GM19099 (cell line): ENCODE data around the gene SIGLEC1.

Experiments
- POLR2A ChIP-seq: IDR thresholded peaks from 3 replicates; pipeline ENCODE4 v1.6.1; 2011; ENCODE audit warnings: low read depth; ENCODE audit not compliant: insufficient read length; ENCODE audit errors: extremely low read depth

SIGLEC1 gene

GRCh38 chr20:3671986-3672546 is 40.3 kb downstream of the SIGLEC1 start:
- no peak for TF ChIP-seq POLR2A

GRCh38 chr20:3670945-3671344 is 41.5 kb downstream of the SIGLEC1 start:
- TF ChIP-seq POLR2A, result no peak

GRCh38 chr20:3670511-3670910 is 41.9 kb downstream of the SIGLEC1 start:
- no peak for TF ChIP-seq POLR2A

GRCh38 chr20:3669710-3670367 is 42.6 kb downstream of the SIGLEC1 start:
- TF ChIP-seq POLR2A, result no peak

- no peak for TF ChIP-seq POLR2A
These were observed 44.9 kb downstream of the SIGLEC1 start for GRCh38 chr20:3667434-3668037.

GRCh38 chr20:3663858-3664257 is 48.5 kb downstream of the SIGLEC1 start:
- no peak for TF ChIP-seq POLR2A

GRCh38 chr20:3663031-3663701 is 49.2 kb downstream of the SIGLEC1 start, which contains the start of gene GFRA4:
Gene GFRA4 (minus strand): TSS chr20:3663399. CDS start chr20:3663399, 0 bp downstream.
- no peak for TF ChIP-seq POLR2A
